ENCODE measurements around the gene IGFL2.

DNA sequence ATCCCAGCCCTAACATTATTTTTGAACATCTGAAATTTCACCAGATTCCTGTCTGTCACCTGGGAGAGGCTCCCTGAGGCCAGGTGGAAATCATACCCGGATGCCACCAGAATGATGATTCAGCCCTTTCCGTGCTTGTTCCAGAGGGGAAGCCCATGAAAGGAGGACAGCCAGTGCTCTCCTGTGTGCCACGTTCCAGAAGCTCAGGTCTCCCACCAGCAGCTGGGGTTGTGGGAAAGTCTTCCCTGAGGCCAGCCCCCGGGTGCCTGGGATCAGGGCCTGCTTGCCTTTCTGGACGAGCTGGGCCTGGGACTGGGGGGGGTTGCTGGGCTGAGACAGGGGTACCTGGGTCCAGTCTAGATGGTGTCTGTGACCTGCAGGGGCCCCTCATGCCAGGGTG lies 56.0 kb downstream of the IGFL2 start:
- TF ChIP-seq, protein P1, sequence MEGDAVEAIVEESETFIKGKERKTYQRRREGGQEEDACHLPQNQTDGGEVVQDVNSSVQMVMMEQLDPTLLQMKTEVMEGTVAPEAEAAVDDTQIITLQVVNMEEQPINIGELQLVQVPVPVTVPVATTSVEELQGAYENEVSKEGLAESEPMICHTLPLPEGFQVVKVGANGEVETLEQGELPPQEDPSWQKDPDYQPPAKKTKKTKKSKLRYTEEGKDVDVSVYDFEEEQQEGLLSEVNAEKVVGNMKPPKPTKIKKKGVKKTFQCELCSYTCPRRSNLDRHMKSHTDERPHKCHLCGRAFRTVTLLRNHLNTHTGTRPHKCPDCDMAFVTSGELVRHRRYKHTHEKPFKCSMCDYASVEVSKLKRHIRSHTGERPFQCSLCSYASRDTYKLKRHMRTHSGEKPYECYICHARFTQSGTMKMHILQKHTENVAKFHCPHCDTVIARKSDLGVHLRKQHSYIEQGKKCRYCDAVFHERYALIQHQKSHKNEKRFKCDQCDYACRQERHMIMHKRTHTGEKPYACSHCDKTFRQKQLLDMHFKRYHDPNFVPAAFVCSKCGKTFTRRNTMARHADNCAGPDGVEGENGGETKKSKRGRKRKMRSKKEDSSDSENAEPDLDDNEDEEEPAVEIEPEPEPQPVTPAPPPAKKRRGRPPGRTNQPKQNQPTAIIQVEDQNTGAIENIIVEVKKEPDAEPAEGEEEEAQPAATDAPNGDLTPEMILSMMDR (IDR thresholded peaks at IDR 0.05), result no peak
- no peak for TF ChIP-seq POLR2A (IDR thresholded peaks at IDR 0.05)
